ENCODE measurements around the gene CYP3A7.
A peak's percentile ranks its signal among the peaks of the same experiment; 100 is the strongest.
"Not testable (repeated sequence)": the region's sequence is repeated elsewhere in the genome, so short reads cannot be mapped to it uniquely, and the experiment has no call there.

Gene CYP3A7

GRCh38 chr7:99740573-99741440 lies 5.8 kb upstream of the CYP3A7 start:
- DNase-seq: peak; percentile 12

GRCh38 chr7:99739699-99740572 lies 4.9 kb upstream of the CYP3A7 start:
- no peak for DNase-seq

- no peak for DNase-seq
These were observed 2.7 kb upstream of the CYP3A7 start for GRCh38 chr7:99737726-99738125.

GRCh38 chr7:99736667-99737066 lies 1.7 kb upstream of the CYP3A7 start:
- not testable (repeated sequence) for DNase-seq

- DNase-seq: peak; percentile 57
These were observed 1.5 kb downstream of the CYP3A7 start for GRCh38 chr7:99733448-99733847.

- DNase-seq: no peak
These were observed 2.0 kb downstream of the CYP3A7 start for GRCh38 chr7:99733003-99733402.

GRCh38 chr7:99731638-99732374 lies 3.2 kb downstream of the CYP3A7 start:
- no peak for DNase-seq

GRCh38 chr7:99730992-99731391 lies 4.0 kb downstream of the CYP3A7 start:
- no peak for DNase-seq

GRCh38 chr7:99730238-99730810 lies 4.7 kb downstream of the CYP3A7 start:
- DNase-seq: no peak

GRCh38 chr7:99729486-99730237 lies 5.3 kb downstream of the CYP3A7 start:
- no peak for DNase-seq

GRCh38 chr7:99728615-99729014 lies 6.4 kb downstream of the CYP3A7 start:
- DNase-seq: no peak

- DNase-seq: not testable (repeated sequence)
These were observed 11.8 kb downstream of the CYP3A7 start for GRCh38 chr7:99723201-99723600.

GRCh38 chr7:99720800-99721595 lies 14.0 kb downstream of the CYP3A7 start:
- no peak for DNase-seq

GRCh38 chr7:99719996-99720769 lies 14.8 kb downstream of the CYP3A7 start:
- DNase-seq: no peak

- DNase-seq: no peak
These were observed 20.9 kb downstream of the CYP3A7 start for GRCh38 chr7:99713995-99714570.

- DNase-seq: no peak
These were observed 25.0 kb downstream of the CYP3A7 start for GRCh38 chr7:99709838-99710578.

- no peak for DNase-seq
These were observed 25.7 kb downstream of the CYP3A7 start for GRCh38 chr7:99709260-99709659.

- no peak for DNase-seq
These were observed 27.9 kb downstream of the CYP3A7 start for GRCh38 chr7:99707096-99707495.

- DNase-seq: no peak
These were observed 35.0 kb downstream of the CYP3A7 start for GRCh38 chr7:99699946-99700345.
